Fibroblast of pulmonary artery (primary cell): Measurements from ENCODE around the gene ZBTB22.

Experiments
- DNase-seq: peaks from one replicate; pipeline ENCODE4 v3.0.0-alpha.2; 2010; ENCODE audit warnings: low read depth
- H3K4me3 ChIP-seq: replicated peaks from 2 replicates; pipeline ENCODE4 v1.5.1; 2011; ENCODE audit warnings: low read depth, mild to moderate bottlenecking, control low read depth, low read length, moderate library complexity
- TF ChIP-seq, protein P1 (sequence below): IDR thresholded peaks from 2 replicates; pipeline ENCODE4 v1.5.1; 2011; ENCODE audit warnings: mild to moderate bottlenecking, control low read depth, low read length, inconsistent platforms; ENCODE audit errors: missing control alignments

The ZBTB22 gene

GRCh38 chr6:33319939-33320314, 2.4 kb upstream of the ZBTB22 start:
- peak overlapping the region; percentile 34 for H3K4me3 ChIP-seq
- TF ChIP-seq, protein P1, sequence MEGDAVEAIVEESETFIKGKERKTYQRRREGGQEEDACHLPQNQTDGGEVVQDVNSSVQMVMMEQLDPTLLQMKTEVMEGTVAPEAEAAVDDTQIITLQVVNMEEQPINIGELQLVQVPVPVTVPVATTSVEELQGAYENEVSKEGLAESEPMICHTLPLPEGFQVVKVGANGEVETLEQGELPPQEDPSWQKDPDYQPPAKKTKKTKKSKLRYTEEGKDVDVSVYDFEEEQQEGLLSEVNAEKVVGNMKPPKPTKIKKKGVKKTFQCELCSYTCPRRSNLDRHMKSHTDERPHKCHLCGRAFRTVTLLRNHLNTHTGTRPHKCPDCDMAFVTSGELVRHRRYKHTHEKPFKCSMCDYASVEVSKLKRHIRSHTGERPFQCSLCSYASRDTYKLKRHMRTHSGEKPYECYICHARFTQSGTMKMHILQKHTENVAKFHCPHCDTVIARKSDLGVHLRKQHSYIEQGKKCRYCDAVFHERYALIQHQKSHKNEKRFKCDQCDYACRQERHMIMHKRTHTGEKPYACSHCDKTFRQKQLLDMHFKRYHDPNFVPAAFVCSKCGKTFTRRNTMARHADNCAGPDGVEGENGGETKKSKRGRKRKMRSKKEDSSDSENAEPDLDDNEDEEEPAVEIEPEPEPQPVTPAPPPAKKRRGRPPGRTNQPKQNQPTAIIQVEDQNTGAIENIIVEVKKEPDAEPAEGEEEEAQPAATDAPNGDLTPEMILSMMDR: no peak
- DNase-seq: no peak

GRCh38 chr6:33318426-33319073, 1.0 kb upstream of the ZBTB22 start:
- TF ChIP-seq, protein P1: no peak
- DNase-seq: no peak
- peak overlapping the region; percentile 56 for H3K4me3 ChIP-seq

- DNase-seq: no peak
- peak overlapping the region; percentile 56 for H3K4me3 ChIP-seq
- TF ChIP-seq, protein P1: no peak
Measured at GRCh38 chr6:33317419-33317668, 200 bp downstream of the ZBTB22 start.

DNA sequence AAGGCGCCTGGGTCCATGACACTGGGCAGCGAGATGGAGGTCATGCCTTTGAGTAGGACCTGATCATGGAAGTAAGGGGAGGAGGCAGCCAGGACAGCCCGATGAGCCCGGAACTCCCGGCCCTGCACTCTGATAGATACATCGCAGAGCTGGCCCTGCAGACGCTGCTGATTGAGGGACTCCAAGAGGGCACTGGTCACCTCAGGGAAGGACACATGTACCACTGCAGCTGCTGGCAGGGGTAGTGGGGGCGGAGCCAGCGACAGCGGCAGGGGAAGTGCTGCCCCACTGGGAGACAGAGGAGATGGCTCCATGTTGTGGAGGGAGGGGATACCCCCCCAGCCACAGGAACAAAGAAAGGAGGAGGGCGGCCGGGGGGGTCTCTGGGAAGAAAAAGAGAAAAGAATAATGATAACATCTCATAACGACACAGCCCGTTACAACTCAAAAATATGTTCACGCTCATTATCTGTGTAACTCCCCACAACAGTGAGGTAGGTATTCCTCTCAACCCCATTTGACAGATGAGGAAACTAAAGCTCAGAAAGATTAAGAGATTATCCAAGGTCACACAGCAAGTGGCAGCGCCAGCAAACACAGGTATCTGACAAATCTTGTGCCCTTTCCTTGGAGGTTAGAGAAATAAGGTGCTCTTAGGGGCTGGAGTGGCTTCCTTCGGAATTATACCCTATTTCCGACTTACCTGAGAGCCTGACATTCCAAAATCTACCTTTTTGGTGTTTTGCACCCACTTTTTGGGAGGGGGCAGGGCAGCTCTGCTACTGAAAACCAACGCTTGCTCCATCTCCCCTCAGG, 733 bp downstream of the ZBTB22 start:
- TF ChIP-seq, protein P1: no peak
- no peak for DNase-seq
- H3K4me3 ChIP-seq: peak overlapping the region; percentile 56

GRCh38 chr6:33315793-33316602, 1.5 kb downstream of the ZBTB22 start:
- DNase-seq: no peak
- no peak overlapping the region for H3K4me3 ChIP-seq
- TF ChIP-seq, protein P1: no peak

GRCh38 chr6:33314943-33315792, 2.4 kb downstream of the ZBTB22 start:
- no peak for DNase-seq
- peak overlapping the region; percentile 92 for H3K4me3 ChIP-seq
- TF ChIP-seq, protein P1: no peak
